NB4 (cell line): Measurements from ENCODE around the gene PIP4K2A.

Source experiments
- DNase-seq: peaks from one replicate; pipeline ENCODE4 v3.0.0; 2010; ENCODE audit warnings: low read depth
- H3K4me3 ChIP-seq: one replicate; pipeline ENCODE4 v1.5.1; 2011; ENCODE audit warnings: mild to moderate bottlenecking, low read depth, low read length, moderate library complexity
- MYC ChIP-seq: IDR thresholded peaks from 2 replicates; pipeline ENCODE4 v1.6.1; 2011; ENCODE audit warnings: low read depth, low read length
- POLR2A ChIP-seq: IDR thresholded peaks from 2 replicates; pipeline ENCODE4 v1.6.1; 2011; ENCODE audit warnings: mild to moderate bottlenecking; ENCODE audit not compliant: insufficient read length; ENCODE audit errors: extremely low read depth
- TF ChIP-seq, protein P1 (sequence below): IDR thresholded peaks from one replicate; pipeline ENCODE4 v1.5.1; 2012; ENCODE audit warnings: low read depth, low read length
- TF ChIP-seq, protein P2 (sequence below): IDR thresholded peaks from 2 replicates; pipeline ENCODE4 v1.6.1; 2011; ENCODE audit warnings: low read depth, low read length

The PIP4K2A gene

DNA sequence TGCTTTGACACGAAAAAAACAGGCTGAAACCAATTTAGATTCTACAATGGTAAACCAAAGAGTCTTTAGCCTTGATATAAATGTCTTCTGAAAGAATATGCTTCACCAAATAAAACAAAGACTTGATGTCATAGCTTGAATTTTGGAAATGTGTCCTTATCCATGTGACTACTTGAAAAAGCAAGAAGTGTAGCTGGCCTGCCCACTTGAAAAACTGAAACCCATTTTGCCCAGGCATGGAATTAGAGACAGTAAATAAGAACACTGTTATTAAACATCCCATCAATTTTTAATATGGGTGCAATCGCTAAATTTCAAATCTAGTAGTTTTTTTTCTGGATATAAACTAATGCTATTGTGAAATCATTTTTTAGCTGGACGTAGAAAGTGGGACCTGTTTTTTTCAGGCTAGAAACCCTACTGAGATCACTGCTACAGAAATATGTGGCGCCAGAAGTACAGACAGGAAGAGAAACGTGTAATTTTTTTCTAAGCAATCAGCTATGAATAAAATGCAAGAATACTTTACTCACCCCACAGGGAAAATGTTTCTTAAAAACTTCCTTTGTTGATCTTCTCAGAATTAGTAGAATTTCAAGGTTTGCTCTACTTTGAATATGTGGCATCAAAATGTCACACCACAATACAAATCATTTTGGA is 56.7 kb downstream of the PIP4K2A start:
- no peak overlapping the region for H3K4me3 ChIP-seq
- DNase-seq: no peak
- no peak for TF ChIP-seq POLR2A
- TF ChIP-seq, protein P1, sequence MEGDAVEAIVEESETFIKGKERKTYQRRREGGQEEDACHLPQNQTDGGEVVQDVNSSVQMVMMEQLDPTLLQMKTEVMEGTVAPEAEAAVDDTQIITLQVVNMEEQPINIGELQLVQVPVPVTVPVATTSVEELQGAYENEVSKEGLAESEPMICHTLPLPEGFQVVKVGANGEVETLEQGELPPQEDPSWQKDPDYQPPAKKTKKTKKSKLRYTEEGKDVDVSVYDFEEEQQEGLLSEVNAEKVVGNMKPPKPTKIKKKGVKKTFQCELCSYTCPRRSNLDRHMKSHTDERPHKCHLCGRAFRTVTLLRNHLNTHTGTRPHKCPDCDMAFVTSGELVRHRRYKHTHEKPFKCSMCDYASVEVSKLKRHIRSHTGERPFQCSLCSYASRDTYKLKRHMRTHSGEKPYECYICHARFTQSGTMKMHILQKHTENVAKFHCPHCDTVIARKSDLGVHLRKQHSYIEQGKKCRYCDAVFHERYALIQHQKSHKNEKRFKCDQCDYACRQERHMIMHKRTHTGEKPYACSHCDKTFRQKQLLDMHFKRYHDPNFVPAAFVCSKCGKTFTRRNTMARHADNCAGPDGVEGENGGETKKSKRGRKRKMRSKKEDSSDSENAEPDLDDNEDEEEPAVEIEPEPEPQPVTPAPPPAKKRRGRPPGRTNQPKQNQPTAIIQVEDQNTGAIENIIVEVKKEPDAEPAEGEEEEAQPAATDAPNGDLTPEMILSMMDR: no peak
- TF ChIP-seq MYC: no peak
- TF ChIP-seq, protein P2, sequence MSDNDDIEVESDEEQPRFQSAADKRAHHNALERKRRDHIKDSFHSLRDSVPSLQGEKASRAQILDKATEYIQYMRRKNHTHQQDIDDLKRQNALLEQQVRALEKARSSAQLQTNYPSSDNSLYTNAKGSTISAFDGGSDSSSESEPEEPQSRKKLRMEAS: no peak

DNA sequence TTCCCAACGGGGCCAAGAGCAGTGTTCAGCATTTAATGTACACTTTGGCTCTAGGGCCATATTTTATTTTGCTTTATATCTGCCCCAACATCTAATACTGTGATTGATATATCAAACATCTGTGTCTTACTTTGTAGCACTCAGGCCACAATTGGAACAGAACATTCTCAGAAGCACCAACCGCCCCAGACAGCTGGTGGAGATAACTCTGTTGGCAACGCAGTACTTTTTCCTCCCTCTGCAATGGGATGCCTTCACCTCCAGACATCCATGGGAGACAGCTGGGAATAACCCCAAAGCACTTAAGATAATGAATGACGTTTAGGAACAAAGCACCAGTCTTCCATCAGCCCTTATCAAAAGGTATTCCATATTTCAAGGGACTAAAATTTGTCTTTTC is 57.4 kb downstream of the PIP4K2A start:
- TF ChIP-seq, protein P2: no peak
- no peak for TF ChIP-seq POLR2A
- no peak for TF ChIP-seq MYC
- TF ChIP-seq, protein P1: no peak
- no peak overlapping the region for H3K4me3 ChIP-seq
- no peak for DNase-seq

DNA sequence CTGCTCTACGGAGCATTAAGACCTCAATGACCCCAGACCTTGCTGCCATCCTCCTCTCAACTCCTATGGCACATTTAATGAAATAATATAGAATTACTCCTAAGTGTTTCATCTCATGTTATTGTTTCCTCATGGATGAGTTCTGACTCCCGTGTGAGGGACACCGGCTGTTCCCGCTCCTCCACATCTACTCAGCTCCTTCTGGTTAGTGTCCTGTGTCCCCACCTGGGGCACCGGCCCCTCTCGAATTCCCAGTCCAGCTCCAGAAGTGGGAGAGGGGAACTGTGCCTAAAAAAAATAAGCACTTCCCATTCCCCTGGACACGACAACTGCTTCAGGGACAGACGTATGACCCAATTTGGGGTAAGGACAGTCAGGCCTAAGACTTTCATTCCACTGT is 58.3 kb downstream of the PIP4K2A start:
- TF ChIP-seq, protein P2: no peak
- TF ChIP-seq MYC (no peak), POLR2A (no peak)
- TF ChIP-seq, protein P1: no peak
- H3K4me3 ChIP-seq: no peak overlapping the region
- no peak for DNase-seq

DNA sequence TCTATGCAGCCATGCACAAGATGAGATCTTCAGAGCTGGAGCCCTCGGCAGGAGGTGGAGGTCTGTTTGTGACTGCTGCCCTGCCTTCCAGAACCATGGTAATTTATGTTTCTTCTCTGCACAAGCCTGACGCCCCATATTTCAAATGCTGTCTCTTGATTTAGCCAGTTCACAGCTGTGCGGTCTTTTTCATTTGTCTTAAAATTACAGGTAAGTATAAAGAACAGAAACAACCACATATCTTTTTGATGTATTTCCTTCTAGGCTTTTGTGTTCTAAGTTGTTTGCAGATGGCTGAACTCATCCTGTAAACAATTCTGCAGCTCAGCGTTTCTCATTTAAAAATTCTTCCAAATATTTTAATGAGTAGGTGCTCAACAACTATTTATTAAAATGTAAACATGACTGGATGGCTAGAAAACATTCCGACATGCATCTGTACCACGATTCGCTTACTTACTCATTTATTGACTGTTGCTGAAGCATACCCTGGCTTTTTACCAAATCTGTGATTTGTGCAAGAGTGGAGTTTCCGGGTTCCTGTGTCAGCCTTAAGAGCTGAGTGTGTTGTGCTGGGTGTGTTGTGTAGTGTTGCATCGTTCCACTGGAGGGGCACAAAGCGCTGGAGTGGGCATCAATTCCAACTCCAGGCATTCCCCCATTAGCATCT is 58.9 kb downstream of the PIP4K2A start:
- no peak overlapping the region for H3K4me3 ChIP-seq
- DNase-seq: no peak
- TF ChIP-seq POLR2A: no peak
- TF ChIP-seq, protein P2: no peak
- no peak for TF ChIP-seq MYC
- TF ChIP-seq, protein P1: no peak

DNA sequence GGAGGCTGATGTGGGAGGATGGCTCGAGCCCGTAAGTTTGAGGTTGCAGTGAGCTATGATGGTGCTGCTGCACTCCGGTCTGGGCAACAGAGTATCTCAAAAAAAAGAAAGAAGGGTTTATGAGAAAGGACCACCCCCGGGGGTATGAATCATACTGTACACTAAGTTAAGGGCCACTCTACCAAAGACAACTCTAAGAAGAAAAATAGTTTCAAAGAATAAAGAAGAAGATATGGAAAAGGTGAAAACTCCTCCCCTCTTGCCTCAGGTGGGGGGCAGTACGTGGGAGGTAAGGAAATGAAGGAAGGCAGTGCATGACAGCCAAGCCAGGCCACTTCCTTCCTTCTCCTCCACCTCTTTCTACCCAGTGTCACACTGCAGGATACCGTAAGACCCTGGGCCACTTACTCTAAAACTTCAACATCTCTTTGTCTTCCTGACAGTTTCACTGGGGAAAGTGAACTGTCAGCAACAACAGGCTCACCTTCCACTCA is 61.3 kb downstream of the PIP4K2A start:
- peak; percentile 18 for DNase-seq
- TF ChIP-seq, protein P2: no peak
- TF ChIP-seq MYC (no peak), POLR2A (no peak)
- TF ChIP-seq, protein P1: no peak
- no peak overlapping the region for H3K4me3 ChIP-seq
